Lung (tissue), 12 donors: Measurements from ENCODE around the gene GNA14. TPM values are rescaled to one million over a fixed set of nuclear protein-coding genes. Genes with fewer than 3 reads are reported as not detected.

Experiments
- ATAC-seq: fragments of 200-7000 bp; cut with Tn5 transposase; one replicate; pipeline ENCODE4 v1.9.1; 2020; ENCODE audit warnings: moderate number of reproducible peaks; ENCODE audit not compliant: insufficient read depth, low FRiP score
- DNase-seq, 3 donors: peaks; one replicate each; pipeline ENCODE4 v3.0.0-alpha.2; 2013 to 2017
- H3K27ac ChIP-seq, 2 donors: one replicate each; pipeline ENCODE4 v1.5.1; 2013; ENCODE audit warnings: mild to moderate bottlenecking in 2 of 2, moderate library complexity in 2 of 2, control low read depth in 1 of 2, inconsistent platforms in 1 of 2, low read depth in 1 of 2, low read length in 1 of 2
- H3K27me3 ChIP-seq, 3 donors: one replicate each; pipeline ENCODE4 v1.5.1; 2013; ENCODE audit warnings: low read length in 2 of 3; ENCODE audit not compliant: control insufficient read depth in 3 of 3, insufficient read depth in 3 of 3
- H3K36me3 ChIP-seq, 4 donors: one replicate each; pipeline ENCODE4 v1.5.1; 2013; ENCODE audit warnings: low read length in 4 of 4, mild to moderate bottlenecking in 1 of 4, moderate library complexity in 1 of 4; ENCODE audit not compliant: control insufficient read depth in 4 of 4, insufficient read depth in 4 of 4
- H3K4me1 ChIP-seq, 5 donors: one replicate each; pipeline ENCODE4 v1.5.1; 2013; ENCODE audit warnings: low read length in 5 of 5, mild to moderate bottlenecking in 2 of 5, moderate library complexity in 1 of 5; ENCODE audit not compliant: control insufficient read depth in 5 of 5, insufficient read depth in 5 of 5
- H3K4me3 ChIP-seq: one replicate; pipeline ENCODE4 v1.5.1; 2013; ENCODE audit warnings: mild to moderate bottlenecking, control low read depth, moderate library complexity
- H3K9ac ChIP-seq, 2 donors: one replicate each; pipeline ENCODE4 v1.5.1; 2013; ENCODE audit warnings: low read length in 2 of 2, control low read depth in 1 of 2; ENCODE audit not compliant: insufficient read depth in 1 of 2
- H3K9me3 ChIP-seq, 4 donors: one replicate each; pipeline ENCODE4 v1.5.1; 2013; ENCODE audit warnings: low read length in 3 of 4, mild to moderate bottlenecking in 1 of 4, moderate library complexity in 1 of 4; ENCODE audit not compliant: control insufficient read depth in 4 of 4, insufficient read depth in 3 of 4
- CTCF ChIP-seq: IDR thresholded peaks from 2 replicates; pipeline ENCODE4 v1.5.1; 2012; ENCODE audit warnings: mild to moderate bottlenecking; ENCODE audit errors: control extremely low read depth, extremely low read depth
- WGBS, 2 donors: extraction: QIAGEN DNeasy Blood & Tissue Kit; methylation state at CpG; one replicate each; pipeline ENCODE4 v1.1.7; 2013; 5-methylcytosine and 5-hydroxymethylcytosine counted together
- polyA plus RNA-seq, 2 donors: library from polyadenylated mRNA; stranded (reverse); fragments of 200-250 nt; gene quantifications; one replicate each; pipeline ENCODE4 v1.2.1, GENCODE V29; 2013
- total RNA-seq, 2 donors: library from RNA; depleted of rRNA in 1 of 2; stranded (reverse); fragments of >200 nt in 1 of 2; gene quantifications; one replicate each; pipeline ENCODE4 v1.2.1, GENCODE V29; 2014 to 2021
- donor health status: control.
- donor health status: control.
- donor health status: Bipolar disorder and iron deficiency.
- donor health status: healthy.
- donor health status: DM: yes; HTN: yes; CAD: no.

Gene GNA14
- total and polyA plus RNA-seq, 4 donors, result 4.1 to 15.1 (median 11.3) TPM

GRCh38 chr9:77677957-77678535, 29.9 kb upstream of the GNA14 start:
- no peak overlapping the region for H3K4me3 ChIP-seq
- H3K9ac ChIP-seq, result peak overlapping the region in 1 of 2 donors; percentile 27
- peak in 2 of 3 donors; percentile 44 to 49 for DNase-seq
- H3K9me3 ChIP-seq, result no peaks in the 10 kb centered on the region
- ATAC-seq, result no peak
- WGBS, 2 donors, result 78 to 83% methylated on average over 7 of the region's 7 CpGs
- no peaks in the 10 kb centered on the region for H3K27me3 ChIP-seq
- no peak overlapping the region for H3K27ac ChIP-seq
- TF ChIP-seq CTCF, result no peak
- no peaks in the 10 kb centered on the region for H3K36me3 ChIP-seq
- H3K4me1 ChIP-seq, result peaks cover 0 to 22% (median 15%) of the 10 kb centered on the region in 5 donors

- H3K9ac ChIP-seq, result peak overlapping the region in 1 of 2 donors; percentile 27
- no peak for ATAC-seq
- H3K4me3 ChIP-seq, result no peak overlapping the region
- WGBS, 2 donors, result 83 to 89% methylated on average over 4 of the region's 4 CpGs
- peaks cover 0 to 22% (median 17%) of the 10 kb centered on the region in 5 donors for H3K4me1 ChIP-seq
- H3K27me3 ChIP-seq, result no peaks in the 10 kb centered on the region
- no peaks in the 10 kb centered on the region for H3K9me3 ChIP-seq
- no peak overlapping the region for H3K27ac ChIP-seq
- H3K36me3 ChIP-seq, result no peaks in the 10 kb centered on the region
- no peak for TF ChIP-seq CTCF
- no peak for DNase-seq
These were observed 29.3 kb upstream of the GNA14 start for GRCh38 chr9:77677397-77677796.

- no peaks in the 10 kb centered on the region for H3K27me3 ChIP-seq
- no peak for TF ChIP-seq CTCF
- H3K4me3 ChIP-seq, result no peak overlapping the region
- no peaks in the 10 kb centered on the region for H3K36me3 ChIP-seq
- DNase-seq, result peak; percentile 59 to 96 (median 96)
- ATAC-seq, result no peak
- peaks cover 0 to 19% (median 17%) of the 10 kb centered on the region in 5 donors for H3K4me1 ChIP-seq
- 80 to 84% methylated on average over 10 of the region's 10 CpGs for WGBS, 2 donors
- H3K9ac ChIP-seq, result no peak overlapping the region
- H3K27ac ChIP-seq, result no peak overlapping the region
- H3K9me3 ChIP-seq, result no peaks in the 10 kb centered on the region
These were observed 26.0 kb upstream of the GNA14 start for GRCh38 chr9:77673941-77674791.
